ENCODE data around the gene ZNF512.
A peak's percentile ranks its signal among the peaks of the same experiment; 100 is the strongest.
"Not testable (repeated sequence)": the region's sequence is repeated elsewhere in the genome, so short reads cannot be mapped to it uniquely, and the experiment has no call there.

ZNF512 gene

GRCh38 chr2:27583390-27583915, 611 bp downstream of the ZNF512 start:
- DNase-seq (ENCODE audit: low read depth) = peak; percentile 20
- peak overlapping the region; percentile 84 for H3K4me3 ChIP-seq (ENCODE audit: low read depth, low read length)
- TF ChIP-seq, protein P1, sequence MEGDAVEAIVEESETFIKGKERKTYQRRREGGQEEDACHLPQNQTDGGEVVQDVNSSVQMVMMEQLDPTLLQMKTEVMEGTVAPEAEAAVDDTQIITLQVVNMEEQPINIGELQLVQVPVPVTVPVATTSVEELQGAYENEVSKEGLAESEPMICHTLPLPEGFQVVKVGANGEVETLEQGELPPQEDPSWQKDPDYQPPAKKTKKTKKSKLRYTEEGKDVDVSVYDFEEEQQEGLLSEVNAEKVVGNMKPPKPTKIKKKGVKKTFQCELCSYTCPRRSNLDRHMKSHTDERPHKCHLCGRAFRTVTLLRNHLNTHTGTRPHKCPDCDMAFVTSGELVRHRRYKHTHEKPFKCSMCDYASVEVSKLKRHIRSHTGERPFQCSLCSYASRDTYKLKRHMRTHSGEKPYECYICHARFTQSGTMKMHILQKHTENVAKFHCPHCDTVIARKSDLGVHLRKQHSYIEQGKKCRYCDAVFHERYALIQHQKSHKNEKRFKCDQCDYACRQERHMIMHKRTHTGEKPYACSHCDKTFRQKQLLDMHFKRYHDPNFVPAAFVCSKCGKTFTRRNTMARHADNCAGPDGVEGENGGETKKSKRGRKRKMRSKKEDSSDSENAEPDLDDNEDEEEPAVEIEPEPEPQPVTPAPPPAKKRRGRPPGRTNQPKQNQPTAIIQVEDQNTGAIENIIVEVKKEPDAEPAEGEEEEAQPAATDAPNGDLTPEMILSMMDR (IDR thresholded peaks at IDR 0.05; ENCODE audit: insufficient read depth, low read depth, low read length, missing control alignments) = no peak

- peak overlapping the region; percentile 84; the same call in 1 of the 2 replicates for H3K4me3 ChIP-seq (ENCODE audit: low read depth, low read length)
- no peak for DNase-seq (ENCODE audit: low read depth)
- TF ChIP-seq, protein P1 (IDR thresholded peaks at IDR 0.05; ENCODE audit: insufficient read depth, low read depth, low read length, missing control alignments) = no peak
Measured at GRCh38 chr2:27584597-27584996, 1.8 kb downstream of the ZNF512 start.

- peak; percentile 10 for DNase-seq (ENCODE audit: low read depth)
- TF ChIP-seq, protein P1 (IDR thresholded peaks at IDR 0.05; ENCODE audit: insufficient read depth, low read depth, low read length, missing control alignments) = no peak
- no peak overlapping the region for H3K4me3 ChIP-seq (ENCODE audit: low read depth, low read length)
Measured at GRCh38 chr2:27587025-27587424, 4.2 kb downstream of the ZNF512 start.

- H3K4me3 ChIP-seq (ENCODE audit: low read depth, low read length) = no peak overlapping the region
- DNase-seq (ENCODE audit: low read depth) = no peak
- TF ChIP-seq, protein P1 (IDR thresholded peaks at IDR 0.05; ENCODE audit: insufficient read depth, low read depth, low read length, missing control alignments) = no peak
Measured at GRCh38 chr2:27588308-27588707, 5.5 kb downstream of the ZNF512 start.

DNA sequence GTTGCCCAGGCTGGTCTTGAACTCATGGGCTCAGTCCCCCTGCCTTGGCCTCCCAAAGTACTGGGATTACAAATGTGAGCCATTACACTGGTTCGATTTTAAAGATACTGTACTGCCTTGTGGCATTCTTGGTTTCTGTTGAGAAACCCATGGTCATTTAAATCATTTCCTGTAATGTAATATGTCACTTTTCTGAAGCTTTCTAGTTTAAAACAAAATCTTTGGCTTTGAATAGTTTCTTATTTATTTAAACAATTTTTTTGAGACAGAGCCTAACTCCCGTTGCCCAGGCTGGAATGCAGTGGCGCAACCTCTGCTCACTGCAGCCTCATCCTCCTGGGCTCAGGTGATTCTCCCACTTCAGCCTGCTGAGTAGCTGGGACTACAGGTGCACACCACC, 8.9 kb downstream of the ZNF512 start:
- TF ChIP-seq, protein P1 (IDR thresholded peaks at IDR 0.05; ENCODE audit: insufficient read depth, low read depth, low read length, missing control alignments) = no peak
- DNase-seq (ENCODE audit: low read depth) = no peak
- H3K4me3 ChIP-seq (ENCODE audit: low read depth, low read length) = no peak overlapping the region

- TF ChIP-seq, protein P1 (IDR thresholded peaks at IDR 0.05; ENCODE audit: insufficient read depth, low read depth, low read length, missing control alignments) = no peak
- no peak for DNase-seq (ENCODE audit: low read depth)
Measured at GRCh38 chr2:27593240-27593639, 10.4 kb downstream of the ZNF512 start.

GRCh38 chr2:27594020-27594703, 11.3 kb downstream of the ZNF512 start:
- H3K4me3 ChIP-seq (ENCODE audit: low read depth, low read length); DNase-seq (ENCODE audit: low read depth): not testable (repeated sequence)

More at GRCh38 chr2:27593240-27593639, 10.4 kb downstream of the ZNF512 start:
- no peak overlapping the region for H3K4me3 ChIP-seq (ENCODE audit: low read depth, low read length)

- DNase-seq (ENCODE audit: low read depth); H3K4me3 ChIP-seq (ENCODE audit: low read depth, low read length): not testable (repeated sequence)
Measured at GRCh38 chr2:27595412-27595811, 12.6 kb downstream of the ZNF512 start.

Data from GM12865 (cell line).